Liver (tissue), 9 donors: ENCODE data around the gene PEMT. TPM values are rescaled to one million over a fixed set of nuclear protein-coding genes. Genes with fewer than 3 reads are reported as not detected.

Source experiments
- DNase-seq: peaks from one replicate; pipeline ENCODE4 v3.0.0-alpha.2; 2017; ENCODE audit warnings: low spot score
- H3K27ac ChIP-seq, 2 donors: one replicate each; pipeline ENCODE4 v1.7.0; 2013; ENCODE audit warnings: inconsistent platforms in 2 of 2, low read length in 2 of 2, control low read depth in 1 of 2, low read depth in 1 of 2, mild to moderate bottlenecking in 1 of 2
- H3K27me3 ChIP-seq, 4 donors: one replicate each; pipeline versions ENCODE4 v1.6.1 to v1.7.0; 2013; ENCODE audit warnings: low read length in 3 of 4, inconsistent platforms in 1 of 4, mild to moderate bottlenecking in 1 of 4, moderate library complexity in 1 of 4; ENCODE audit not compliant: control insufficient read depth in 4 of 4, insufficient read depth in 4 of 4
- H3K36me3 ChIP-seq, 4 donors: one replicate each; pipeline versions ENCODE4 v1.6.1 to v1.7.0; 2013; ENCODE audit warnings: low read length in 3 of 4, mild to moderate bottlenecking in 3 of 4, low read depth in 1 of 4, moderate library complexity in 1 of 4; ENCODE audit not compliant: control insufficient read depth in 4 of 4, insufficient read depth in 3 of 4
- H3K4me1 ChIP-seq, 4 donors: one replicate each; pipeline versions ENCODE4 v1.6.1 to v1.7.0; 2013; ENCODE audit warnings: low read length in 3 of 4, mild to moderate bottlenecking in 3 of 4, moderate library complexity in 1 of 4; ENCODE audit not compliant: control insufficient read depth in 4 of 4, insufficient read depth in 4 of 4
- H3K4me3 ChIP-seq, 3 donors: one replicate each; pipeline versions ENCODE4 v1.6.1 to v1.7.0; 2013; ENCODE audit warnings: low read length in 3 of 3, control low read depth in 1 of 3, low read depth in 1 of 3, mild to moderate bottlenecking in 1 of 3
- H3K9ac ChIP-seq, 2 donors: one replicate each; pipeline ENCODE4 v1.7.0; 2013; ENCODE audit warnings: low read length in 2 of 2, mild to moderate bottlenecking in 2 of 2, moderate library complexity in 2 of 2, control low read depth in 1 of 2, low read depth in 1 of 2
- H3K9me3 ChIP-seq, 4 donors: one replicate each; pipeline versions ENCODE4 v1.6.1 to v1.7.0; 2013; ENCODE audit warnings: low read length in 3 of 4; ENCODE audit not compliant: control insufficient read depth in 4 of 4
- CTCF ChIP-seq: fragments of 150-350 bp; IDR thresholded peaks from 2 replicates; pipeline ENCODE4 v1.5.1; 2017; ENCODE audit warnings: improper control_type of control experiment, low read depth, low read length; ENCODE audit not compliant: missing input control
- EGR1 ChIP-seq, 2 donors: IDR thresholded peaks; 2 replicates each; pipeline ENCODE4 v1.6.1; 2016 to 2018; ENCODE audit warnings: antibody characterized with exemption in 2 of 2, low read depth in 2 of 2
- FOXA1 ChIP-seq: IDR thresholded peaks from 2 replicates; pipeline ENCODE4 v1.6.1; 2016; ENCODE audit warnings: antibody characterized with exemption
- FOXA2 ChIP-seq: IDR thresholded peaks from 2 replicates; pipeline ENCODE4 v1.6.1; 2016; ENCODE audit warnings: antibody characterized with exemption
- GABPA ChIP-seq, 2 donors: IDR thresholded peaks in 1 of 2; conservative IDR thresholded peaks in 1 of 2; 2 replicates each; pipeline ENCODE4 v1.6.1; 2016; ENCODE audit warnings: antibody characterized with exemption in 2 of 2, mild to moderate bottlenecking in 1 of 2, moderate library complexity in 1 of 2
- HNF4A ChIP-seq, 2 donors: conservative IDR thresholded peaks; 2 replicates each; pipeline ENCODE4 v1.6.1; 2016; ENCODE audit warnings: antibody characterized with exemption in 2 of 2, mild to moderate bottlenecking in 2 of 2
- HNF4G ChIP-seq: IDR thresholded peaks from 2 replicates; pipeline ENCODE4 v1.6.1; 2016; ENCODE audit warnings: antibody characterized with exemption
- MAX ChIP-seq: IDR thresholded peaks from 2 replicates; pipeline ENCODE4 v1.6.1; 2016; ENCODE audit warnings: antibody characterized with exemption
- REST ChIP-seq: IDR thresholded peaks from 2 replicates; pipeline ENCODE4 v1.6.1; 2016; ENCODE audit warnings: antibody characterized with exemption, mild to moderate bottlenecking
- RXRA ChIP-seq, 2 donors: IDR thresholded peaks; 2 replicates each; pipeline ENCODE4 v1.6.1; 2017 to 2018; ENCODE audit warnings: antibody characterized with exemption in 2 of 2, mild to moderate bottlenecking in 1 of 2
- SP1 ChIP-seq: IDR thresholded peaks from 2 replicates; pipeline ENCODE4 v1.6.1; 2018; ENCODE audit warnings: antibody characterized with exemption, mild to moderate bottlenecking
- TAF1 ChIP-seq: conservative IDR thresholded peaks from 2 replicates; pipeline ENCODE4 v1.6.1; 2016; ENCODE audit warnings: antibody characterized with exemption, mild to moderate bottlenecking
- YY1 ChIP-seq: IDR thresholded peaks from 2 replicates; pipeline ENCODE4 v1.6.1; 2016; ENCODE audit warnings: antibody characterized with exemption, mild to moderate bottlenecking
- WGBS: extraction: QIAGEN DNeasy Blood & Tissue Kit; methylation state at CpG from one replicate; pipeline ENCODE4 v1.1.7; 2013; 5-methylcytosine and 5-hydroxymethylcytosine counted together
- polyA plus RNA-seq, 2 donors: library from polyadenylated mRNA; stranded (reverse) in 1 of 2; unstranded in 1 of 2; fragments of 200-250 nt in 1 of 2; fragments of >200 nt in 1 of 2; fragmentation: Nextera tagmentation in 1 of 2; extraction: Ambion mirVana in 1 of 2; gene quantifications; one replicate each; pipeline versions ENCODE4 v1.2.1 to v1.2.3, GENCODE V29; 2013 to 2015
- total RNA-seq, 2 donors: library from RNA; depleted of rRNA; stranded (reverse); fragments of >200 nt; gene quantifications; one replicate each; pipeline ENCODE4 v1.2.3, GENCODE V29; 2014
- donor health status: healthy.
- donor health status: healthy.
- donor health status: healthy.
- donor health status: healthy.
- donor health status: healthy.

The PEMT gene
- total and polyA plus RNA-seq, 4 donors = 64.6 to 211 (median 184) TPM

GRCh38 chr17:17554266-17554665, 37.2 kb downstream of the PEMT start:
- H3K27ac ChIP-seq = peak overlapping the region in 1 of 2 donors; percentile 32
- no peaks in the 10 kb centered on the region for H3K27me3 ChIP-seq
- H3K9me3 ChIP-seq = no peaks in the 10 kb centered on the region
- no peak overlapping the region for H3K4me3 ChIP-seq
- no peak overlapping the region for H3K9ac ChIP-seq
- H3K4me1 ChIP-seq = peaks cover 1 to 31% (median 15%) of the 10 kb centered on the region in 4 donors
- TF ChIP-seq CTCF = no peak
- H3K36me3 ChIP-seq = no peaks in the 10 kb centered on the region
- no peak for DNase-seq
- 93% methylated on average over 17 of the region's 17 CpGs for WGBS

- H3K4me3 ChIP-seq = no peak overlapping the region
- no peak for DNase-seq
- TF ChIP-seq SP1 (no peak), HNF4G (no peak), HNF4A (conservative IDR thresholded peaks at IDR 0.05) (no peak), MAX (no peak), FOXA1 (no peak), EGR1 (IDR thresholded peaks at IDR 0.05; ENCODE audit: low read depth in 2 of 2) (no peak), FOXA2 (no peak), TAF1 (no peak), GABPA (IDR thresholded peaks at IDR 0.05 in 1 of 2, conservative IDR thresholded peaks at IDR 0.05 in 1 of 2) (no peak), REST (no peak), YY1 (no peak), RXRA (IDR thresholded peaks at IDR 0.05) (no peak)
Measured at GRCh38 chr17:17553217-17554195, 38.0 kb downstream of the PEMT start.

More at GRCh38 chr17:17553217-17554195, 38.0 kb downstream of the PEMT start:
- peak overlapping the region in 1 of 2 donors; percentile 32 for H3K27ac ChIP-seq
- no peaks in the 10 kb centered on the region for H3K27me3 ChIP-seq
- no peak overlapping the region for H3K9ac ChIP-seq
- WGBS = 89% methylated on average over 30 of the region's 30 CpGs
- H3K9me3 ChIP-seq = no peaks in the 10 kb centered on the region
- peaks cover 0 to 24% (median 13%) of the 10 kb centered on the region in 4 donors for H3K4me1 ChIP-seq
- no peaks in the 10 kb centered on the region for H3K36me3 ChIP-seq
